Measurements from ENCODE around the gene BEGAIN. TPM values are rescaled to one million over a fixed set of nuclear protein-coding genes. Genes with fewer than 3 reads are reported as not detected.

Gene BEGAIN
- total RNA-seq, 1 donor from 2014 or later, result 1.6 TPM

DNA sequence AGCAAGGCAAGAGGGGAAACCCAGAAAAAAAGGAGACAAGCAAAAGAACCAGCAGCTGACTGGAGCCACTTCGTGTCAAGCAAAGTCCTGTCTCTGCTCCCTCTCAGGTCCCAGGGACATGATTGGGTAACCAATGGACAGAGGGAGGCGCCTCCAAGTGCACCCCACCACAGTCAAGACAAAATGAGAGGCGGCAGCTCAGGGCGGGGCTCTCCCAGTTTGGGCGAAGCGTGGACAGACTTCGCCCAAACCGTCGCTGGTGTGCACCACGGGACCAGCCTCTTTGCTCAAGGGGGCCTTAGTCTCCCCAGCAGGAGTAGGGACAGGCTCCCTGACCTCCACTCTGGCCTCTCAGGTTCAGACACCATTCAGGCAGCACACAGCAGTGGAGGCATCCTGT lies 1.5 kb upstream of the BEGAIN start:
- DNase-seq (ENCODE audit: low spot score), result no peak
- Mint-ChIP-seq H3K27ac (ENCODE audit: unreplicated experiment) (no peak overlapping the region), H3K36me3 (ENCODE audit: low read depth, unreplicated experiment) (peaks cover 4% of the 10 kb centered on the region), H3K4me3 (ENCODE audit: unreplicated experiment) (no peak overlapping the region), H3K27me3 (ENCODE audit: unreplicated experiment) (peaks cover 22% of the 10 kb centered on the region), H3K4me1 (ENCODE audit: unreplicated experiment) (peaks cover 2% of the 10 kb centered on the region), H3K9me3 (ENCODE audit: unreplicated experiment) (no peaks in the 10 kb centered on the region)
- TF ChIP-seq, protein P1, sequence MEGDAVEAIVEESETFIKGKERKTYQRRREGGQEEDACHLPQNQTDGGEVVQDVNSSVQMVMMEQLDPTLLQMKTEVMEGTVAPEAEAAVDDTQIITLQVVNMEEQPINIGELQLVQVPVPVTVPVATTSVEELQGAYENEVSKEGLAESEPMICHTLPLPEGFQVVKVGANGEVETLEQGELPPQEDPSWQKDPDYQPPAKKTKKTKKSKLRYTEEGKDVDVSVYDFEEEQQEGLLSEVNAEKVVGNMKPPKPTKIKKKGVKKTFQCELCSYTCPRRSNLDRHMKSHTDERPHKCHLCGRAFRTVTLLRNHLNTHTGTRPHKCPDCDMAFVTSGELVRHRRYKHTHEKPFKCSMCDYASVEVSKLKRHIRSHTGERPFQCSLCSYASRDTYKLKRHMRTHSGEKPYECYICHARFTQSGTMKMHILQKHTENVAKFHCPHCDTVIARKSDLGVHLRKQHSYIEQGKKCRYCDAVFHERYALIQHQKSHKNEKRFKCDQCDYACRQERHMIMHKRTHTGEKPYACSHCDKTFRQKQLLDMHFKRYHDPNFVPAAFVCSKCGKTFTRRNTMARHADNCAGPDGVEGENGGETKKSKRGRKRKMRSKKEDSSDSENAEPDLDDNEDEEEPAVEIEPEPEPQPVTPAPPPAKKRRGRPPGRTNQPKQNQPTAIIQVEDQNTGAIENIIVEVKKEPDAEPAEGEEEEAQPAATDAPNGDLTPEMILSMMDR (IDR thresholded peaks at IDR 0.05; ENCODE audit: unreplicated experiment), result no peak

DNA sequence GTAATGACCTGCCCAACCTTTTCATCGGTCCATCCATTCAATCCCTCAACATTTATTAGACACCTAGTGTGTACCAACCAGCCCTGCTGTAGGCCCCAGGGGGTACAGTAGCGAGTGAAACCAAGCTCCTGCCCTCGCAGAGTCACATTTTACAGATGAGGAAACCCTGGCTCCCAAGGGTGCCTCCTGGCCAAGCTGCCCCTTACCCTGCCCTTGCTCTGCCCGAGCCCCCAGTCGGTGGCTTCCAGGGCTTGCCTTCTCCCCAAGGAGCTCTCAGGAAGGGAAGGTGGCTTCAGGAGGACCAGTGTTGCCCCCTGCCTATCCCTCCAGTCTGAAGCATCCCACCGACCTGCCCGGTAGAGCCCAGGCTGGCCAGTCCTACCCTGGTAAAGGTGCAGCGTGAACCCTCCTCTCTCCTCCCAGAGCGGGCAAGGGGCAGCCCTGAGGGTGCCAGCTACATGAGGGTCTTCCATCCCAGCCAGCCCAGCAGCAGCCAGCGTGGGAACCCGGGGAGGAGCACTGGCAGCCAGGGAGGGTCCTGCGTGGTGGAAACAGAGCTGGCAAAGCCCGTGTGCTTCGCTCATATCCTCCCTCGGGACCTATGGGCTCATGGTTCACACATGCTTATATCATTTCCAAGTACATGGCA lies 670 bp upstream of the BEGAIN start:
- H3K27me3 Mint-ChIP-seq (ENCODE audit: unreplicated experiment), result peaks cover 21% of the 10 kb centered on the region

DNA sequence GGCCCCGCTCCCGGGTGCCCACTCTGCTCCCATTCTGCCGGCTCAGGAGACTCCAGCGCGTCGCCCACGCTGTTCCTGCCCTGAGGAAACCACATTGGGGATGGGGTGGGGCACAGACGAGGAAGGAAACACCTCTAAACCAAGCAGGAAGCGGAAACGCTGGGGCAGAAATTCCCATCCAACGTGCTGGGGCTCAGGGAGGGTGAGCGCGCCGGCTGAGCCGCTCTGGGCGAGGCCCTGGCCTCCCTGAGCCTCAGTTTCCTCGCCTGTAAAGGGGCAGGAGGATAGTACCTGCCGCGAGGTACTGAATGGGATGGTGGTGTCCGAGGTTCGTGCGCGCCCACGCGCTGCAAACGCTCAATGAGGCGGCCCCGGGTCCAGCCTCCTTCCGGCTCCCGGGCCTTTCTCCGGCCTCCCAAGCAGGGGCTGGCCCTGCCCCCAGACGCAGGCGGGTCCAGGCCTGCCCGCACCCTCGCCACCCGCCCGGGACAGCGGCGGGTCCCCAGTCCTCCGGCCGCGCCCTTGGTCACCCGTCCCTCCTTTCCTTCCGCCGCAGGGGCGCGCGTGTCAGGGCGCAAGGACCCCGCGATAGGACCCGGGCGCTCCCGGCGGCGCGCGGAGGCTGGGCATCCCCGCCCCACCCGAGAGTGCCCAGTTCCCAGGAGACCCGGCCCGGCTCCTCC lies 673 bp downstream of the BEGAIN start:
- TF ChIP-seq, protein P1 (IDR thresholded peaks at IDR 0.05; ENCODE audit: unreplicated experiment), result no peak
- Mint-ChIP-seq H3K4me1 (ENCODE audit: unreplicated experiment) (peaks cover 2% of the 10 kb centered on the region), H3K4me3 (ENCODE audit: unreplicated experiment) (no peak overlapping the region), H3K9me3 (ENCODE audit: unreplicated experiment) (no peaks in the 10 kb centered on the region), H3K36me3 (ENCODE audit: low read depth, unreplicated experiment) (peaks cover 8% of the 10 kb centered on the region), H3K27me3 (ENCODE audit: unreplicated experiment) (peaks cover 21% of the 10 kb centered on the region), H3K27ac (ENCODE audit: unreplicated experiment) (no peak overlapping the region)
- DNase-seq (ENCODE audit: low spot score), result peak; percentile 39

More for the DNA sequence above, 670 bp upstream of the BEGAIN start:
- Mint-ChIP-seq H3K27ac (ENCODE audit: unreplicated experiment) (no peak overlapping the region), H3K36me3 (ENCODE audit: low read depth, unreplicated experiment) (peaks cover 8% of the 10 kb centered on the region), H3K4me1 (ENCODE audit: unreplicated experiment) (peaks cover 2% of the 10 kb centered on the region), H3K9me3 (ENCODE audit: unreplicated experiment) (no peaks in the 10 kb centered on the region), H3K4me3 (ENCODE audit: unreplicated experiment) (peak overlapping the region; percentile 79)
- DNase-seq (ENCODE audit: low spot score), result no peak
- TF ChIP-seq, protein P1 (IDR thresholded peaks at IDR 0.05; ENCODE audit: unreplicated experiment), result no peak

DNA sequence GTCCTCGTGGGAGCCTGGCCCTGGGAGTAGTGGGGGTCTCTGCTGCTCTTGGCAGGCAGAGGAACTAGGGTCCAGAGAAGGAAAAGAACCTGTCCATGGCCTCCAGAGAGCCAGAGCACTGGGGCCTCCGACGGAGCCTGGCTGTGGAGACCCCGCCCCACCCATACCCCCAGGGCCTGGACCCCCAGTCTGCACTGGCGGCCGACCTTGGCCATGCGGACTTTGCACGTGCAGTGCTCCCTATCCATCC lies 1.1 kb downstream of the BEGAIN start:
- Mint-ChIP-seq H3K27ac (ENCODE audit: unreplicated experiment) (no peak overlapping the region), H3K36me3 (ENCODE audit: low read depth, unreplicated experiment) (peaks cover 8% of the 10 kb centered on the region), H3K4me1 (ENCODE audit: unreplicated experiment) (peaks cover 2% of the 10 kb centered on the region), H3K4me3 (ENCODE audit: unreplicated experiment) (no peak overlapping the region), H3K9me3 (ENCODE audit: unreplicated experiment) (no peaks in the 10 kb centered on the region), H3K27me3 (ENCODE audit: unreplicated experiment) (peaks cover 21% of the 10 kb centered on the region)
- DNase-seq (ENCODE audit: low spot score), result no peak
- TF ChIP-seq, protein P1 (IDR thresholded peaks at IDR 0.05; ENCODE audit: unreplicated experiment), result no peak

DNA sequence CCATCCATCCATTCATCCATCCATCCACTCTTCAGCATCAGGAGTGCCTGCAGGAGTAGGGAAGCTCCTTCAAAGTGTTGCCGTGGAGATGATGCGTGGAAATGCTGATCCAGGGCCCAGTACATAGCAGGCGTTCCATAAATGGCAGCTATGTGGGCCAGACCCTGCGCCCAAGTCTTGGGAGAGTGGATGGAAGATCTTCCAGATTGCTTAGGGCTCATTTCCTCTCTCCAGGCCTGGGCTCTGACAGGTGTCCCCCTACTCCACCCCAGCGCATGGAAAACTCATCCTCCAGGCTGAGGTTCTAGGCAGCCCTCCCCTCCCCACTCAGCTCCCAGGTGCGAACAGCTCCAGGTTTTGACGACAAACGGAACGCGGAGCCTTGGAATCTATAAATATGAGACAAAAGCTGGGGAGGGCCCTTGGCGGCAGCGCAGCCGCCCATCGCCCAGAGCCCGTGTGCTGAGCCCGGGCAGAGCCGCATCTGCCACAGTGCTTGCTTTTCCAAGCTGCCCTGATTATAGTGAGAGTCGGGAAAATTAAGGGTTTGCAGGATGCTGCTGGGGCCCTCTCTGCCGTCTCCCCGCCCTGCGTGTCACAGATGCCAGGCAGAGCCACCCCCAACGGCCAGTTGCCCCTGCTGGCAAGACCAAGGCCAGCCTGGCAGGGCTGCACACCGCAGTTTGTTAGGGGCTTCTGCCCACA lies 1.6 kb downstream of the BEGAIN start:
- Mint-ChIP-seq H3K4me1 (ENCODE audit: unreplicated experiment) (peaks cover 2% of the 10 kb centered on the region), H3K4me3 (ENCODE audit: unreplicated experiment) (peak overlapping the region; percentile 59), H3K9me3 (ENCODE audit: unreplicated experiment) (no peaks in the 10 kb centered on the region), H3K27ac (ENCODE audit: unreplicated experiment) (no peak overlapping the region), H3K36me3 (ENCODE audit: low read depth, unreplicated experiment) (peaks cover 8% of the 10 kb centered on the region), H3K27me3 (ENCODE audit: unreplicated experiment) (peaks cover 21% of the 10 kb centered on the region)
- DNase-seq (ENCODE audit: low spot score), result no peak
- TF ChIP-seq, protein P1 (IDR thresholded peaks at IDR 0.05; ENCODE audit: unreplicated experiment), result no peak
